Ascending aorta (tissue), 2 donors: ENCODE data around the gene FGD6. TPM values are rescaled to one million over a fixed set of nuclear protein-coding genes. Genes with fewer than 3 reads are reported as not detected.
"Not testable (repeated sequence)": the region's sequence is repeated elsewhere in the genome, so short reads cannot be mapped to it uniquely, and the experiment has no call there.

Source experiments
- DNase-seq, 2 donors: peaks; one replicate each; pipeline ENCODE4 v3.0.0-alpha.2; 2019; ENCODE audit warnings: low spot score in 2 of 2
- H3K27ac ChIP-seq, 2 donors: fragments of 200-600 bp; sonication (generic); one replicate each; pipeline ENCODE4 v1.5.1; 2016 to 2017; ENCODE audit warnings: mild to moderate bottlenecking in 1 of 2
- H3K27me3 ChIP-seq: fragments of 200-600 bp; sonication (generic); one replicate; pipeline ENCODE4 v1.5.1; 2017
- H3K36me3 ChIP-seq, 2 donors: fragments of 200-600 bp; sonication (generic); one replicate each; pipeline ENCODE4 v1.5.1; 2016
- H3K4me1 ChIP-seq, 2 donors: fragments of 200-600 bp; sonication (generic); one replicate each; pipeline ENCODE4 v1.5.1; 2016 to 2017; ENCODE audit warnings: mild to moderate bottlenecking in 1 of 2
- H3K4me3 ChIP-seq, 2 donors: fragments of 200-600 bp; sonication (generic); one replicate each; pipeline ENCODE4 v1.5.1; 2016 to 2017; ENCODE audit warnings: mild to moderate bottlenecking in 1 of 2
- H3K9me3 ChIP-seq, 2 donors: fragments of 200-600 bp; sonication (generic); one replicate each; pipeline ENCODE4 v1.5.1; 2016
- intact Hi-C: fragments of 100-400 bp; cut with DNase I; formaldehyde crosslinking; loops from one replicate; pipeline ENCODE4 v1.15.1; 2023
- total RNA-seq: library from RNA; depleted of rRNA; stranded (reverse); fragments of >200 nt; gene quantifications from one replicate; pipeline ENCODE4 v1.1.0, GENCODE V29; 2016
- TF ChIP-seq, protein P1 (sequence below), 3 experiments: fragments of 200-600 bp in 2 of 3; fragments of 450-650 bp in 1 of 3; sonication (generic) in 2 of 3; IDR thresholded peaks; one replicate each; pipeline ENCODE4 v1.5.1; 2016 to 2019; ENCODE audit warnings: antibody characterized with exemption in 3 of 3, mild to moderate bottlenecking in 1 of 3, moderate library complexity in 1 of 3

Gene FGD6
- total RNA-seq, 1 donor from 2014 or later = 2.0 TPM

- no peak for DNase-seq
- Histone ChIP-seq H3K4me3 (peak overlapping the region; percentile 21 to 39), H3K9me3 (no peaks in the 10 kb centered on the region), H3K36me3 (no peaks in the 10 kb centered on the region), H3K4me1 (peaks cover 5 to 30% of the 10 kb centered on the region in 2 donors), H3K27me3 (no peaks in the 10 kb centered on the region), H3K27ac (peak overlapping the region; percentile 19 to 47)
- intact Hi-C loops = no loop called here
- TF ChIP-seq, protein P1, sequence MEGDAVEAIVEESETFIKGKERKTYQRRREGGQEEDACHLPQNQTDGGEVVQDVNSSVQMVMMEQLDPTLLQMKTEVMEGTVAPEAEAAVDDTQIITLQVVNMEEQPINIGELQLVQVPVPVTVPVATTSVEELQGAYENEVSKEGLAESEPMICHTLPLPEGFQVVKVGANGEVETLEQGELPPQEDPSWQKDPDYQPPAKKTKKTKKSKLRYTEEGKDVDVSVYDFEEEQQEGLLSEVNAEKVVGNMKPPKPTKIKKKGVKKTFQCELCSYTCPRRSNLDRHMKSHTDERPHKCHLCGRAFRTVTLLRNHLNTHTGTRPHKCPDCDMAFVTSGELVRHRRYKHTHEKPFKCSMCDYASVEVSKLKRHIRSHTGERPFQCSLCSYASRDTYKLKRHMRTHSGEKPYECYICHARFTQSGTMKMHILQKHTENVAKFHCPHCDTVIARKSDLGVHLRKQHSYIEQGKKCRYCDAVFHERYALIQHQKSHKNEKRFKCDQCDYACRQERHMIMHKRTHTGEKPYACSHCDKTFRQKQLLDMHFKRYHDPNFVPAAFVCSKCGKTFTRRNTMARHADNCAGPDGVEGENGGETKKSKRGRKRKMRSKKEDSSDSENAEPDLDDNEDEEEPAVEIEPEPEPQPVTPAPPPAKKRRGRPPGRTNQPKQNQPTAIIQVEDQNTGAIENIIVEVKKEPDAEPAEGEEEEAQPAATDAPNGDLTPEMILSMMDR (IDR thresholded peaks at IDR 0.05) = no peak
Observed at GRCh38 chr12:95200128-95200894, 17.0 kb downstream of the FGD6 start.

DNA sequence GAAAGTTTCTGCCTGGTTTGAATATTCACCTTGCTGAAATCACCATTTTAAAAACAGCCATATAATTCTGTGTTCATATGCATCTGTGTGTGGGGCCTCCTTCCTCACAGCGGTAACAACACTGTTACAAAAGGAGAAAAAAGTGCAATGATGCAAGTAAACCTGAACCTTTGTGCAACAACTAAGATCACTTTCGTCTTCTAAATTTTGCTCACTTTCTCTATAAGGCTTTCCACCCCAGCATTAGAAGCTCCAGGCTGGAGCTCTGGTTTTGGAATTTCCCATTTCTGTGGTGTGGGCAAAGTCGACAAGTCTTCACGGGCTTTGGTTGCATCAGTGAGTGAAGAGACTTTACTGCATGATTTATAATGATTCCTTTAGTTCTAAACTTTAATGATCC lies 18.4 kb downstream of the FGD6 start:
- no peak overlapping the region for H3K27ac ChIP-seq
- DNase-seq = no peak

DNA sequence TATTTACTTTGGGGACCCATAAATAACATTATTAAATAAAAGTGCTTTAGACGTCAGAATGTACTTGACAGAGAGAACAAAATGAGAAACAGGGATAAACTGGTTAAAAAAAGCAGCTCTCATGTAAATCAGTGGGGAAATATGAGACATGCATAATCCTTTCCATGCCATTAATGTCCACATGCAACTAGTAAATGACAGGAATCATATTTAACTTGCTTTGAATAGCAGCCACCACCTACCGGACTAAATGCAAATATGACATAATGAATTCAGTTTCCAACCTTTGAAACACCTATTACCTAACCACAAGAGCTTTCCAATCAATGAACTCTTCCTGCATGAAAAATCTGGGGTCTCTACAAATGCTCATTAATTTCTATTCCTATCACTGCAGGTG lies 19.6 kb downstream of the FGD6 start:
- DNase-seq = no peak
- peaks cover 0 to 13% of the 10 kb centered on the region in 2 donors for H3K4me1 ChIP-seq
- no peak overlapping the region for H3K4me3 ChIP-seq
- no peaks in the 10 kb centered on the region for H3K36me3 ChIP-seq
- no peak overlapping the region for H3K27ac ChIP-seq
- TF ChIP-seq, protein P1 (IDR thresholded peaks at IDR 0.05) = no peak
- H3K9me3 ChIP-seq = no peaks in the 10 kb centered on the region
- no peaks in the 10 kb centered on the region for H3K27me3 ChIP-seq
- intact Hi-C loops = no loop called here

More for the DNA sequence above, 18.4 kb downstream of the FGD6 start:
- no peaks in the 10 kb centered on the region for H3K36me3 ChIP-seq
- H3K4me1 ChIP-seq = peaks cover under 1 to 17% of the 10 kb centered on the region in 2 donors
- TF ChIP-seq, protein P1 (IDR thresholded peaks at IDR 0.05) = no peak
- H3K27me3 ChIP-seq = no peaks in the 10 kb centered on the region
- H3K9me3 ChIP-seq = no peaks in the 10 kb centered on the region
- intact Hi-C loops = no loop called here
- H3K4me3 ChIP-seq = no peak overlapping the region

DNA sequence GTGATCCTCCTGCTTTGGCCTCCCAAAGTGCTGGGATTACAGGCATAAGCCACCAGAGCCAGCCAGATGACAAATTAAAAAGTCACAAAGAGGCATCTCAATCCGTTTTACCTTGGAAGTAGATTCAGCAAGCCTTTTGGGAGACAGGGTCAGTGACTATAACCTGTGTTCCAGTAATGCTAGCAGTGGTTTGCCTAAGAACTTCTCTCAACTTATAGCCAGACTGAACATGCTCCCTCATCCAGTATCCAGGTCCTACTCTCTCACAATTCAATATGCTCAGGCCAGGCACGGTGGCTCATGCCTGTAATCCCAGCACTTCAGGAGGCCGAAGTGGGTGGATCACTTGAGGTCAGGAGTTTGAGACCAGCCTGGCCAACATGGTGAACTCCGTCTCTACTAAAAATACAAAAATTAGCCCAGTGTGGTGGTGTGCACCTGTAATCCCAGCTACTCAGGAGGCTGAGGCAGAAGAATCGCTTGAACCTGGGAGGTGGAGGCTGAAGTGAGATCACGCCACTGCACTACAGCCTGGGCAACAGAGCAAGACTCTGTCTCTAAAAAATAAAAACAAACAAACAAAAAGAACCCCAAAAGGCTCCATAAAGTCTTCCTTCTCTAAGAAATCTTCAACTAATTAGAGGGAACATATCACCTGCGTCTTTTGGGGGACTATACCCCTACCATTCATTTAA lies 20.2 kb downstream of the FGD6 start:
- H3K9me3 ChIP-seq, H3K4me3 ChIP-seq, DNase-seq, H3K27ac ChIP-seq, H3K27me3 ChIP-seq, intact Hi-C loops, H3K36me3 ChIP-seq, H3K4me1 ChIP-seq: not testable (repeated sequence)

- TF ChIP-seq, protein P1 (IDR thresholded peaks at IDR 0.05) = no peak
Observed at GRCh38 chr12:95195122-95195521, 22.1 kb downstream of the FGD6 start.

GRCh38 chr12:95193139-95193538 lies 24.1 kb downstream of the FGD6 start:
- no peak for DNase-seq
- Histone ChIP-seq H3K4me3 (no peak overlapping the region), H3K36me3 (peaks cover 0 to 1% of the 10 kb centered on the region in 2 donors), H3K27me3 (no peaks in the 10 kb centered on the region), H3K4me1 (no peaks in the 10 kb centered on the region), H3K9me3 (no peaks in the 10 kb centered on the region), H3K27ac (no peak overlapping the region)
- TF ChIP-seq, protein P1 (IDR thresholded peaks at IDR 0.05) = no peak
- intact Hi-C loops = no loop called here

More at GRCh38 chr12:95195122-95195521, 22.1 kb downstream of the FGD6 start:
- H3K4me1 ChIP-seq = no peaks in the 10 kb centered on the region
- H3K27me3 ChIP-seq = no peaks in the 10 kb centered on the region
- H3K9me3 ChIP-seq = no peaks in the 10 kb centered on the region
- H3K27ac ChIP-seq = no peak overlapping the region
- H3K36me3 ChIP-seq = no peaks in the 10 kb centered on the region
- H3K4me3 ChIP-seq = no peak overlapping the region
- DNase-seq = no peak
- intact Hi-C loops = no loop called here
